Neural crest cell (in vitro differentiated cells): ENCODE data around the gene KHK. TPM values are rescaled to one million over a fixed set of nuclear protein-coding genes. Genes with fewer than 3 reads are reported as not detected.

Experiments used
- DNase-seq: peaks from one replicate; pipeline ENCODE4 v3.0.0; 2021; ENCODE audit warnings: low read depth, mixed read lengths, low spot score
- H3K27ac Mint-ChIP-seq: one replicate; pipeline ENCODE4 v1.8.0; 2021; ENCODE audit warnings: mild to moderate bottlenecking, mixed read lengths; ENCODE audit not compliant: unreplicated experiment
- H3K27me3 Mint-ChIP-seq: 2 replicates; pipeline ENCODE4 v1.8.0; 2021; ENCODE audit warnings: low read depth, mild to moderate bottlenecking, mixed read lengths
- H3K36me3 Mint-ChIP-seq: 2 replicates; pipeline ENCODE4 v1.8.0; 2021; ENCODE audit warnings: low read depth, mild to moderate bottlenecking, mixed read lengths
- H3K4me1 Mint-ChIP-seq: 2 replicates; pipeline ENCODE4 v1.8.0; 2021; ENCODE audit warnings: mixed read lengths
- H3K4me3 Mint-ChIP-seq: one replicate; pipeline ENCODE4 v1.8.0; 2021; ENCODE audit warnings: mild to moderate bottlenecking, mixed read lengths
- H3K9me3 Mint-ChIP-seq: 2 replicates; pipeline ENCODE4 v1.8.0; 2021; ENCODE audit warnings: mixed read lengths
- total RNA-seq: library from RNA; stranded (reverse); gene quantifications from 2 replicates; pipeline ENCODE4 v1.2.1, GENCODE V29; 2021
- TF ChIP-seq, protein P1 (sequence below): fragments of 200-600 bp; sonication (generic); conservative IDR thresholded peaks from 2 replicates; pipeline ENCODE4 v1.5.0; 2021; ENCODE audit warnings: antibody characterized with exemption, mild to moderate bottlenecking

The KHK gene
- total RNA-seq, 1 donor from 2014 or later = 10.0 TPM

DNA sequence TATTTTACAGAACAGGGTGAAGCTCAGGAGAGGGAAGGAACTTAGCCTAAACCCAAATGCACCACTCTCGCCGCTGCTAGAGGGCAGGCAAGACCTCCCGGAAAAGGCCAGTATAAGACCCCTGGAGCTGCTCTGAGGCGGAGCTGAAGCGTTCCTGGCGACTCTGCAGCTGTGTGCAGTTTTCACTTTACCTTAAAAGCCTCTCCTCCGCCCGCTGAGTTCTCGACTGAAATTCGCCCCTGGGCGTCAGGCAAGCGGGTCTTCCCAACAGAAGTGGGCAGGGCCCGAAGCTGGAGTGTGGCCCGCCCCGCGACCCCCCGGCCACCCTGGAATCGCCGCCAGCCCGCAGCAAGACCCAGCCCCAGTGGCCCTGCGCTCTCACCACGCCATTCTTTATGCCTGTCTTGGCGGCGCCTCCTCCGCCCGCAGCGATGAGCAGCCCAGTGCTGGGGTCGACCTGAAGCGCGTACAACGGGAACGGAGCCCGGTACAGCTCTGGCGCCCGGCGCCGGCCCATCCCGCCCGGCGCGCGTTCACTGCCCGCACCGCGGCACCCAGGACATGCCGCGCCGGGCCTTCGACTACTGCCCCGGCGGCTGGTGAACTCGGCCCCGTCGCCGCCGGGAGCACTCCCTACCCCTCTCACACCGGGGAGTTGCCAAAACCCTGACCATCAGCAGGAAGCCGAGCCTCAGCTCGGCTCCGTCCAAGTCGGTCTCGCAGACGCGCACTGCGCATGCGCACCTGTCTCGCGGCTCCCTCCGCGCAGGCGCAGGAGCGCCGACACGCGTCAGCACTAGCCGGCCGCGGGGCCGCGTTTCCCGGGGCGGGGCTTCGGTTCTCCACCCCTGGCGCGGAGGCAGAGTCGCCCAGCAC, 47.6 kb downstream of the KHK start, which contains the start of gene PREB:
Gene PREB (minus strand): TSS at position 732 of the 876 bp plus-strand sequence. CDS start 215 bp downstream, at position 517.
- no peaks in the 10 kb centered on the region for H3K27me3 Mint-ChIP-seq
- no peaks in the 10 kb centered on the region for H3K9me3 Mint-ChIP-seq
- H3K36me3 Mint-ChIP-seq = peaks cover 2% of the 10 kb centered on the region
- TF ChIP-seq, protein P1, sequence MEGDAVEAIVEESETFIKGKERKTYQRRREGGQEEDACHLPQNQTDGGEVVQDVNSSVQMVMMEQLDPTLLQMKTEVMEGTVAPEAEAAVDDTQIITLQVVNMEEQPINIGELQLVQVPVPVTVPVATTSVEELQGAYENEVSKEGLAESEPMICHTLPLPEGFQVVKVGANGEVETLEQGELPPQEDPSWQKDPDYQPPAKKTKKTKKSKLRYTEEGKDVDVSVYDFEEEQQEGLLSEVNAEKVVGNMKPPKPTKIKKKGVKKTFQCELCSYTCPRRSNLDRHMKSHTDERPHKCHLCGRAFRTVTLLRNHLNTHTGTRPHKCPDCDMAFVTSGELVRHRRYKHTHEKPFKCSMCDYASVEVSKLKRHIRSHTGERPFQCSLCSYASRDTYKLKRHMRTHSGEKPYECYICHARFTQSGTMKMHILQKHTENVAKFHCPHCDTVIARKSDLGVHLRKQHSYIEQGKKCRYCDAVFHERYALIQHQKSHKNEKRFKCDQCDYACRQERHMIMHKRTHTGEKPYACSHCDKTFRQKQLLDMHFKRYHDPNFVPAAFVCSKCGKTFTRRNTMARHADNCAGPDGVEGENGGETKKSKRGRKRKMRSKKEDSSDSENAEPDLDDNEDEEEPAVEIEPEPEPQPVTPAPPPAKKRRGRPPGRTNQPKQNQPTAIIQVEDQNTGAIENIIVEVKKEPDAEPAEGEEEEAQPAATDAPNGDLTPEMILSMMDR = peak; percentile 32
- peak within 1 kb of the TSS; percentile 98 for H3K27ac Mint-ChIP-seq
- H3K4me3 Mint-ChIP-seq = peak within 1 kb of the TSS; percentile 94
- DNase-seq = peak; percentile 99
- peaks cover 12% of the 10 kb centered on the region for H3K4me1 Mint-ChIP-seq

DNA sequence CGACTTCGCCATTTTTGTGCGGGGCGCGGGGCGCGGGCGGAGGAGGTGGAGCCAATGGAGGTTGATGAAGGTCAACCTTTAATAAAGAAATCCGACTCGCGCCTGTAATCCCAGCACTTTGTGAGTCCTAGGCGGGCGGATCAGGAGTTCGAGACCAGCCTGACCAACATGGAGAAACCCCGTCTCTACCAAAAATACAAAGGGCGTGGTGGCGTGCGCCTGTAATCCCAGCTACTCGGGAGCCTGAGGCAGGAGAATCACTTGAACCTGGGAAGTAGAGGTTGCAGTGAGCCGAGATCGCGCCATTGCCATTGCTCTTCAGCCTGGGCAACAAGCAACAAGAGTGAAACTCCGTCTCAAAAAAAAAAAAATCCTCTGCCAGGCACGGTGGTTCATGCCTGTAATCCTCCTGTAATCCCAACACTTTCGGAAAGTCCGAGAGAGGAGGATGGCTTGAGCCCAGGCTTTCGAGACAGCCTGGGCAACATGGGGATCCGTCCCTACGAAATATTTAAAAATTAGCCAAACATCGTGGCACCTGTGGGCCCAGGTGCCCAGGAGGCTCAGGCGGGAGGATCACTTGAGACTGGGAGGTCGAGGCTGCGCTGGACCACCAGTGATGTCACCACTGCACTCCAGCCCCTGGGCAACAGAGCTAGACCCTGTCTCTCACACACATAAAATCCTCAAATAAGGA, 48.4 kb downstream of the KHK start:
- Mint-ChIP-seq H3K27ac (peak overlapping the region; percentile 57), H3K4me3 (peak overlapping the region; percentile 94), H3K27me3 (peaks cover 6% of the 10 kb centered on the region), H3K4me1 (peaks cover 12% of the 10 kb centered on the region), H3K36me3 (peaks cover 2% of the 10 kb centered on the region), H3K9me3 (no peaks in the 10 kb centered on the region)
- TF ChIP-seq, protein P1 = no peak
- DNase-seq = no peak

GRCh38 chr2:27135478-27135955, 48.9 kb downstream of the KHK start:
- no peaks in the 10 kb centered on the region for H3K36me3 Mint-ChIP-seq
- no peaks in the 10 kb centered on the region for H3K9me3 Mint-ChIP-seq
- peak overlapping the region; percentile 86 for H3K4me3 Mint-ChIP-seq
- DNase-seq = no peak
- peaks cover 9% of the 10 kb centered on the region for H3K27me3 Mint-ChIP-seq
- H3K27ac Mint-ChIP-seq = peak overlapping the region; percentile 57
- TF ChIP-seq, protein P1 = no peak
- peaks cover 12% of the 10 kb centered on the region for H3K4me1 Mint-ChIP-seq

DNA sequence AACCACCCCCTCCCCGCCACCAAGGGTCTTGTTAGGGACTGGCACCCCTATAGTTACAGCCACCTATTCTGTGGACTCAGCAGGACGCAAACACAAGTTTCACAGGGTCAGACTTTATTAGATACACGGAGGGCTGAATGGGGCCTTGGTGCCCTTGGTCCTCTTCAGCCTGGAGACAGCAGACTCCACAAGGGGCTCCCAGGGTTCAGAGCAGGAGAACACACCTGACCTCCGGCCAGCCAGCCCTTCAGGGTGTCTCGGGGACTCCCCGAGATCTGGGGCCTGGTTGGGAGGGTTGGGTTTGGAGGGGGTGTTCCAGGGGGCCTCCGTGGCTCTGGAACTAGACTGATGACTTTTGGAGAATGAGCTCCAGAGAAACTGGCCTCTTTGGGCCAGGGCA, 50.2 kb downstream of the KHK start:
- no peak for DNase-seq
- H3K4me1 Mint-ChIP-seq = peaks cover 12% of the 10 kb centered on the region
- peak overlapping the region; percentile 10 for H3K4me3 Mint-ChIP-seq
- TF ChIP-seq, protein P1 = no peak
- H3K27ac Mint-ChIP-seq = no peak overlapping the region
- H3K27me3 Mint-ChIP-seq = peaks cover 9% of the 10 kb centered on the region
- no peaks in the 10 kb centered on the region for H3K9me3 Mint-ChIP-seq
- H3K36me3 Mint-ChIP-seq = no peaks in the 10 kb centered on the region

- Mint-ChIP-seq H3K4me3 (peak overlapping the region; percentile 47), H3K9me3 (no peaks in the 10 kb centered on the region), H3K27ac (no peak overlapping the region), H3K27me3 (peaks cover 9% of the 10 kb centered on the region), H3K36me3 (no peaks in the 10 kb centered on the region), H3K4me1 (peaks cover 12% of the 10 kb centered on the region)
- TF ChIP-seq, protein P1 = no peak
- no peak for DNase-seq
Measured at GRCh38 chr2:27137322-27137935, 50.9 kb downstream of the KHK start.
